Endothelial cell of umbilical vein (primary cell): ENCODE measurements around the gene ZMIZ1. TPM values are rescaled to one million over a fixed set of nuclear protein-coding genes. Genes with fewer than 3 reads are reported as not detected.

ENCODE experiments used
- BruUV-seq: library from RNA; stranded (reverse); fragments of 400-500 nt; replicated peaks from 2 replicates; lab custom pipeline; 2021; lab: Mats Ljungman, UMichigan
- CTCF ChIA-PET: fragments of 300-600, 350-600 bp; sonication (Branson Sonifier 250); formaldehyde crosslinking; loops from one replicate; lab custom pipeline; 2021; ENCODE audit warnings: antibody characterized with exemption, inconsistent platforms; lab: Charles Lee
- POLR2A ChIA-PET: fragments of 300-600, 350-600 bp; sonication (Branson Sonifier 250); formaldehyde crosslinking; loops from one replicate; lab custom pipeline; 2021; ENCODE audit warnings: antibody characterized with exemption, inconsistent platforms; lab: Charles Lee
- DNase-seq: peaks from one replicate; pipeline ENCODE4 v3.0.0-alpha.2; 2011; ENCODE audit warnings: low read depth, low spot score
- FAIRE-seq: peaks from 2 replicates; lab custom pipeline; 2011; peaks lifted over from hg19 to GRCh38; lab: Jason Lieb, UNC
- H2AFZ ChIP-seq: 2 replicates; pipeline ENCODE4 v1.6.0; 2012; ENCODE audit warnings: low read depth, low read length, control low read depth, inconsistent platforms
- H3K27ac ChIP-seq: 2 replicates; pipeline ENCODE4 v1.5.1; 2011; ENCODE audit warnings: low read depth, mild to moderate bottlenecking, control low read depth, low read length, moderate library complexity; ENCODE audit not compliant: insufficient read depth
- H3K27me3 ChIP-seq, 2 experiments: 2 replicates each; pipeline versions ENCODE4 v1.6.0 to v1.6.1; 2011; ENCODE audit warnings: low read length in 2 of 2, mixed read lengths in 1 of 2; ENCODE audit not compliant: control insufficient read depth in 2 of 2, insufficient read depth in 2 of 2
- H3K36me3 ChIP-seq, 2 experiments: 2 replicates in 1 of 2; 3 replicates in 1 of 2; pipeline ENCODE4 v1.5.1; 2011; ENCODE audit warnings: low read length in 2 of 2, mild to moderate bottlenecking in 1 of 2, moderate library complexity in 1 of 2; ENCODE audit not compliant: control insufficient read depth in 2 of 2, insufficient read depth in 2 of 2; ENCODE audit errors: extremely low read depth in 1 of 2
- H3K4me1 ChIP-seq: 3 replicates; pipeline ENCODE4 v1.5.1; 2011; ENCODE audit warnings: mild to moderate bottlenecking, low read length; ENCODE audit not compliant: control insufficient read depth, insufficient read depth; ENCODE audit errors: extremely low read depth
- H3K4me2 ChIP-seq: 2 replicates; pipeline ENCODE4 v1.6.1; 2011; ENCODE audit warnings: low read length, control low read depth, mixed read lengths; ENCODE audit not compliant: insufficient read depth
- H3K4me3 ChIP-seq, 3 experiments: fragments of 200-600 bp in 1 of 3; sonication (generic), shearing (Covaris generic) in 1 of 3; replicated peaks in 1 of 3; 2 replicates each; pipeline ENCODE4 v1.5.1; 2011 to 2016; ENCODE audit warnings: control low read depth in 3 of 3, low read length in 3 of 3, mild to moderate bottlenecking in 2 of 3, inconsistent platforms in 1 of 3, low read depth in 1 of 3, moderate library complexity in 1 of 3; ENCODE audit not compliant: insufficient read depth in 1 of 3
- H3K79me2 ChIP-seq: 2 replicates; pipeline ENCODE4 v1.6.0; 2012; ENCODE audit warnings: low read length, inconsistent platforms; ENCODE audit not compliant: control insufficient read depth, insufficient read depth
- H3K9ac ChIP-seq: replicated peaks from 2 replicates; pipeline ENCODE3; 2011; ENCODE audit warnings: low read length, control low read depth; ENCODE audit not compliant: insufficient read depth; ENCODE audit errors: extremely low read depth
- H3K9me1 ChIP-seq: replicated peaks from 3 replicates; pipeline ENCODE4 v1.6.0; 2011; ENCODE audit warnings: mild to moderate bottlenecking, low read length; ENCODE audit not compliant: control insufficient read depth, insufficient read depth; ENCODE audit errors: extremely low read depth
- H3K9me3 ChIP-seq: replicated peaks from 2 replicates; pipeline ENCODE4 v1.5.1; 2012; ENCODE audit warnings: low read length, inconsistent platforms; ENCODE audit not compliant: control insufficient read depth, insufficient read depth
- H4K20me1 ChIP-seq: replicated peaks from 2 replicates; pipeline ENCODE3; 2011; ENCODE audit warnings: mild to moderate bottlenecking, low read length; ENCODE audit not compliant: control insufficient read depth, insufficient read depth; ENCODE audit errors: extremely low read depth
- CTCF ChIP-seq, 2 donors: IDR thresholded peaks; 1 replicate in 1 of 2; 2 replicates in 1 of 2; pipeline ENCODE4 v1.5.1; 2011; ENCODE audit warnings: low read length in 2 of 2, mild to moderate bottlenecking in 2 of 2, moderate library complexity in 2 of 2, control low read depth in 1 of 2, inconsistent platforms in 1 of 2, low read depth in 1 of 2; ENCODE audit not compliant: insufficient read depth in 1 of 2; ENCODE audit errors: extremely low read depth in 1 of 2
- EZH2 ChIP-seq: IDR thresholded peaks from 2 replicates; pipeline ENCODE4 v1.6.1; 2012; ENCODE audit warnings: borderline replicate concordance, low read depth, mild to moderate bottlenecking, moderate library complexity, low read length, inconsistent platforms; ENCODE audit not compliant: severe bottlenecking
- FOS ChIP-seq: IDR thresholded peaks from 2 replicates; pipeline ENCODE4 v1.6.1; 2011; ENCODE audit warnings: mild to moderate bottlenecking, low read length, moderate library complexity, borderline replicate concordance; ENCODE audit not compliant: insufficient read depth
- GATA2 ChIP-seq: IDR thresholded peaks from 2 replicates; pipeline ENCODE4 v1.7.0; 2011; ENCODE audit warnings: low read depth, mild to moderate bottlenecking, moderate library complexity, mixed read lengths, low read length; ENCODE audit not compliant: insufficient read length, insufficient read depth
- JUN ChIP-seq: IDR thresholded peaks from 2 replicates; pipeline ENCODE4 v1.6.1; 2011; ENCODE audit warnings: borderline replicate concordance, low read depth; ENCODE audit not compliant: insufficient read length, insufficient read depth
- MAX ChIP-seq: IDR thresholded peaks from 2 replicates; pipeline ENCODE4 v1.6.1; 2011; ENCODE audit not compliant: insufficient read depth, insufficient read length
- MYC ChIP-seq: IDR thresholded peaks from one replicate; pipeline ENCODE4 v1.6.1; 2011; ENCODE audit warnings: mild to moderate bottlenecking, low read depth, low read length
- POLR2A ChIP-seq: IDR thresholded peaks from 2 replicates; pipeline ENCODE4 v1.6.1; 2012; ENCODE audit warnings: low read depth, mild to moderate bottlenecking, control low read depth, low read length
- POLR2AphosphoS5 ChIP-seq: IDR thresholded peaks from 2 replicates; pipeline ENCODE4 v1.6.1; 2012; ENCODE audit warnings: low read depth, mild to moderate bottlenecking, control low read depth, low read length, moderate library complexity; ENCODE audit not compliant: insufficient read depth
- dilution Hi-C: fragments of 300-500 bp; cut with MboI; formaldehyde crosslinking; loops from one replicate; pipeline ENCODE4 v1.15.0; 2019; ENCODE audit warnings: low sequenced_read_pairs; ENCODE audit not compliant: extremely low pct_ligation_motif_present
- intact Hi-C: fragments of 100-400 bp; cut with micrococcal nuclease; formaldehyde crosslinking; loops from one replicate; pipeline ENCODE4 v1.10.0; 2022
- polyA plus RNA-seq, 4 experiments: library from polyadenylated mRNA; depleted of rRNA in 3 of 4; stranded (reverse) in 3 of 4; unstranded in 1 of 4; fragments of >200 nt; gene quantifications; 2 replicates each; pipeline versions ENCODE4 v1.2.1 to v1.2.3, GENCODE V29; 2011 to 2012; ENCODE audit warnings: missing spikeins in 1 of 4
- total RNA-seq: library from RNA; stranded (reverse); gene quantifications from 2 replicates; pipeline ENCODE4 v1.2.3, GENCODE V29; 2021

The ZMIZ1 gene
- total and polyA plus RNA-seq, 2 donors (not counting 3 experiments of a cell fraction or from before 2014, with no cell fraction given) = 12.5 to 46.7 TPM

GRCh38 chr10:79167537-79167936, 98.8 kb downstream of the ZMIZ1 start:
- Histone ChIP-seq H3K79me2 (no peaks in the 10 kb centered on the region), H3K4me2 (no peak overlapping the region), H3K4me3 (no peak overlapping the region), H4K20me1 (no peaks in the 10 kb centered on the region), H3K9ac (no peak overlapping the region), H3K27me3 (no peaks in the 10 kb centered on the region), H3K9me1 (no peaks in the 10 kb centered on the region), H3K9me3 (no peaks in the 10 kb centered on the region), H3K36me3 (peaks cover 0 to 49% of the 10 kb centered on the region in 2 experiments), H3K27ac (no peak overlapping the region), H2AFZ (no peak overlapping the region), H3K4me1 (no peaks in the 10 kb centered on the region)
- TF ChIP-seq MAX (no peak), FOS (no peak), GATA2 (no peak), CTCF (IDR thresholded peaks at IDR 0.05; ENCODE audit: extremely low read depth in 1 of 2, insufficient read depth in 1 of 2, low read depth in 1 of 2, low read length in 2 of 2) (no peak), MYC (no peak), EZH2 (no peak), JUN (no peak), POLR2A (no peak), POLR2AphosphoS5 (no peak)
- dilution Hi-C loops (no loop called here), intact Hi-C loops (no loop called here)
- DNase-seq (no peak), FAIRE-seq (no peak)
- no TSS peak for BruUV-seq
- ChIA-PET CTCF (interaction anchor here (1.9 kb wide), 1 partner anchor 12 kb away, joined by 4 read pairs; no protein-coding TSS in a partner anchor), POLR2A (no interaction called here)
